ENCODE data around the gene PRKG1. TPM values are rescaled to one million over a fixed set of nuclear protein-coding genes. Genes with fewer than 3 reads are reported as not detected.
A peak's percentile ranks its signal among the peaks of the same experiment; 100 is the strongest.
"Not testable (repeated sequence)": the region's sequence is repeated elsewhere in the genome, so short reads cannot be mapped to it uniquely, and the experiment has no call there.

PRKG1 gene
- polyA plus RNA-seq, 3 donors = 11.9 to 16.4 (median 13.7) TPM

DNA sequence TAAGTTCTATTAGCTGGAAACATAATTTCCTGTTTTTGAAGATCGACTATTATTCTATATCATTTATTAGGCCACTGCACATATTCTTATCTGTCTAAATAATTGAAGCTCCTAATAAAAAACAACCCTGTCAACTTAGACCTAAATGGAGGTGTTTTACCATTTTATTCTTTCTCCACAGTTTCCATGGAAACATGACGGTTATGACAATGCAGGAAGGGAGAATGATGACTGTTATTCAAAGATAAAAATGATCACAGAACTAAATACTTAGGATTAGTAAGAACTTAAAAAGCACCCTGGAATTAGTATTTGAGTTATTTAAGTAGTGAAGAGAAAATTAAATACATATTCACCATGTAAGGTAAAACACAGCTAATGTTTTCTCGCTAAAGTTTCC lies 1119.9 kb downstream of the PRKG1 start:
- DNase-seq (ENCODE audit: extremely low read depth in 1 of 11, low read depth in 9 of 11, low spot score in 4 of 11) = no peak

DNA sequence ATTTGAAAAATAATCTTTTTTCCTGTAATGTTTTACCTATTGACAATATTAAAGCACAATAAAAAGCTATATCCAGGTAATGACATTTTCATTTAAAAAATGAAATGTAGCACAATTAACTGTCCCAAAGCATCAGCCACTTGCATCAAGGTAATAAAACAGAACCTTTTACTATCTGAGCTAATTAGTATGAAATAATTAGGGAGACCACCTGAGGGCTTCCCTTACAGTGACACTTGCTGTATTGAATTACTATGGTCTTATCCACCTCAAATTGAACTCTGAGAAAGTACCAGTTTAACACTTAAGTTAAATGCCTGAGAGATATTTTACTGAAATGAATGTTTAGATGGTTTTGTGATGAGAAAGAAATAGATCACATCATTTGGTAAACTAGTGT lies 1120.4 kb downstream of the PRKG1 start:
- no peak for DNase-seq (ENCODE audit: extremely low read depth in 1 of 11, low read depth in 9 of 11, low spot score in 4 of 11)

DNA sequence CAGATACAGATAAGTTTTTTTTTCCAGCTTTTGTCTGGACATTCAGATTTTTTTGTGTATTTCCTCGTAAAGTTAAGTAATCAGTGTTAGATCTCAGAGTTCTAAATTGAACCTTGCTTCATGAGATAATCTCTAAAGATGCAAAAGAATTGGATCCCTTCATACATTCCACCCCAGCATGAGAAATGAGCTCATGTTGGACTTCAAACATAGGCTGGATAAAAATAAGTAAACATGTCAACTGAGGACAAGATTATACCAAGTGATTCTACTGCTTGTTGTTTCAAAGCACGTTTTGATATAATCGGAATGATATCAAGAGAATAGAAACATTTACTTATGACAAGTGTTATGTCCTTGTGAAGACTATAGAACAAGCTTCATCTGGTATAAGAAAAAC lies 1122.8 kb downstream of the PRKG1 start:
- no peak for DNase-seq (ENCODE audit: extremely low read depth in 1 of 11, low read depth in 9 of 11, low spot score in 4 of 11)

DNA sequence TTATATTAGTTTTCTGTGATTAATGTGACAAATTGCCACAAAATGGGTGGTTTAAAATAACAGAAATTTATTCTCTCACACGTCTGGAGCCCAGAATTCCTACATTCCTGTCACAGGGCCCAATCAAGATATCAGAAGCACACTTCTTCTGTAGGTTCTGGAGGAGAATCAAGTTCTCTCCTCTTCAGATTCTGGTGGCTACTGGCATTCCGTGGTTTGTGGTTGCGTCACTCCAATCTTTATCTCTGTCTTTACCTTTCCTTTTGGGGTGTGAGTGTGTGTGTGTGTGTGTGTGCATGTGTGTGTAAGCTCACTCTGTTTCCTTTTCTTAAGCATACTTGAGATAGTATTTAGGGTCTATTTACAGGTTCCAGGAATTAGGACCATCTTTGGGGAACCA lies 1124.3 kb downstream of the PRKG1 start:
- no peak for DNase-seq (ENCODE audit: extremely low read depth in 1 of 11, low read depth in 9 of 11, low spot score in 4 of 11)

DNA sequence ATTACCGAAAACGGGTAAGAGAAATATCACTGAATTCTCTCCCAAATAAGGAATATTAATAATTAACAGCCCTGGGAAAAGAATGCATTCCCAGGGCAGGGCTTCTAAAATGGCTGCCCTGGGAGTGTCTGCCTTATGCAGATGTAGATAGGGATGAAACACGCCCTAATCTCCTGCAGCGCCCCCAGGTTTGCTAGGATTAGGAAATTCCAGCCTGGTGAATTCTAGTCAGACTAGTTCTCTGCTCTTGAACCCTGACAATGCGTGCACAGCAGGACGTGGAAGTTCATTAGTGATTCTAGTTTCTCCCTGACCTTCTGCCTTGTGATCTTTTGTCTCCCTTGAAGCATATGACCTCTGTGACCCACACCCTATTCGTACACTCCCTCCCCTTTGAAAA lies 1130.6 kb downstream of the PRKG1 start:
- not testable (repeated sequence) for DNase-seq (ENCODE audit: extremely low read depth in 1 of 11, low read depth in 9 of 11, low spot score in 4 of 11)

DNA sequence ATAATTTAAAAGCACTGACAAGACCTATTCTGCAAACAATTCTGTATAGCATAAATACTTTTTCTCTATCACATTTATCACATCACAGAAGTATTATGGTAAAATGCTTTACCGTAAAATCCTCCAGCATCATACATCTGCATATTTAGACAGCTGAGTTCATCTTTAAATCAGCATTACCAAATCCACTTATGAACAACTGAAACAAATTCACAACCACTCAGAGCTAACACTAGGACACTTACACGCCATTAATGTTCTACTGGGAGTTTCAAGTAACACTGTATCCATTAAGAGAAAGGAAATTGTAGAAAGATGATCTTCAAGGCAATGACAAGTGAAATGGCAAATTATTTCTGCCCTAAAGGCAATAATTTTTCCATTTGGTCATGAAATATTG lies 1134.1 kb downstream of the PRKG1 start:
- no peak for DNase-seq (ENCODE audit: extremely low read depth in 1 of 11, low read depth in 9 of 11, low spot score in 4 of 11)

DNA sequence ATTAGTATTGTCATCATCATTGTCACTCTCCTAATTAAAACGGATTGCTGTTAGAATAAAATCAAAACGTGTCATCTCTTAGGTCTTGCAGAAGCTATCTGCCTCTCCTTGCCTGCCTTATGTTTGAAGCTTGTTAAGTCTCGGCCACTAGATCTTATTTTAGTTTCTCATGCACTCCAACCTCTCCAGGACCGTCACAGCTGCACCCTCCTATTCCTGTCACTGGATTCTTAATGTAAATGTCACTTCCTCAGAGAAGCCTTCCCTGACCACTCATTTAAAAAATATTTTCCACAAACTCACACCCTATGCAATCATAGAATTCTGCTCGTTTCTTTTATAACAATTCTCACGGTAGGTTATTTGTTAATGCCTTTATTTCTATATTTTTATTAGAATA lies 1135.9 kb downstream of the PRKG1 start:
- DNase-seq (ENCODE audit: extremely low read depth in 1 of 11, low read depth in 9 of 11, low spot score in 4 of 11) = no peak

DNA sequence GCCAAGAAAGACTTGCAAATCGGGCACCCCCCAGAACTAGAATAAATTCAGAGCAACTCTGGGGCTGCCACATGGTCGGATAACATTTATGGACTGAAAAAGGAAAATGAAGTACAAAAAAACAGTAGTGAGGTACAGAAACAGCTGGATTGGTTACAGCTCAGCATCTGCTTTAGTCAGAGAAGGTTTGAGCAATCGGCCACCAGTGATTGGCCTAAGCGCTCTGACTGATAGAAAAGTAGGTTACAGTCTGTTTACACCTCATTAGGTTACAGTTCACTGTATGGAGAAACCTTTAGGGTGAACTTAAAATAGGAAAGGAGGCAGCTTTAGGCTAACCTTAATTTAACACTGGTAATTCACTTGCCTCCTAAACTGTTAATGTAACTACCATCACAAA lies 1137.8 kb downstream of the PRKG1 start:
- no peak for DNase-seq (ENCODE audit: extremely low read depth in 1 of 11, low read depth in 9 of 11, low spot score in 4 of 11)

DNA sequence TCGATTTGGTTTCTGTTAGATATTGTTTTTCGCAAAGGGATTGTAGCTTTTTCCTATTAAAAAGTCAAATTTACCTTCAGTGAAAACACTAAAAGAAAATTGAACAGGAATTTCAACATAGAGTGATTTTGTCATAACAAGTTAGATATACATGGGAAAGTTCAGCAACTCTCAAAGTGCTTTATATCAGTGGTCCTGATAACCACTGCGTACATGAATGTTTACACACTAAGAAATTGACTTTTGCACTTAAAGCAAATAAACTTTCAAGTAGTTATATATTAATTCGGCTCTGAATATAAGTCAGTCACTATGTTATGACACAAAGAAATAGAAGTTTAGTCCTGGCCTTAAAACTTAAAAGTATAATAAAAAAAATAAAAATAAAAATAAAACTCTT lies 1138.5 kb downstream of the PRKG1 start:
- no peak for DNase-seq (ENCODE audit: extremely low read depth in 1 of 11, low read depth in 9 of 11, low spot score in 4 of 11)

DNA sequence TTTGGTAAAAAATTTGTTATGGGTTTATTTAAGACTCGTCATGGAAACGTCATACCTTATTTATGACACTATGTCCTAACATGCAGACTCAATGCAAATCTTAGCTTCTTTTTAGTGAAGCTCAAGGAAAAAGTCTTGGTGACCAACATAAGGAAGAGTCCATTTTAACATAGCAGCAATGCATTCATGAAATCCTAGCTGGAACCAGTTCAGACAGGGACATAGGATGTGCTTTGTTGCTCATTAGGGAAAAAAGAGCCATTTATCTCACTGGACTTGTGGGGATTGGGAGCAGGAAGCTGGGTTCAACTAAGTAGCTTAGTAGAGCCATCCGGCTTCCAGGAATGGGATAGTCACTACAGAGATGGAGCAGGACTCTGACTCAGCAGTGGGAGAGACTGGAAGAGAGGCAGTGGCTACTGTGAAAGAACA lies 1139.0 kb downstream of the PRKG1 start:
- DNase-seq (ENCODE audit: extremely low read depth in 1 of 11, low read depth in 9 of 11, low spot score in 4 of 11) = no peak

DNA sequence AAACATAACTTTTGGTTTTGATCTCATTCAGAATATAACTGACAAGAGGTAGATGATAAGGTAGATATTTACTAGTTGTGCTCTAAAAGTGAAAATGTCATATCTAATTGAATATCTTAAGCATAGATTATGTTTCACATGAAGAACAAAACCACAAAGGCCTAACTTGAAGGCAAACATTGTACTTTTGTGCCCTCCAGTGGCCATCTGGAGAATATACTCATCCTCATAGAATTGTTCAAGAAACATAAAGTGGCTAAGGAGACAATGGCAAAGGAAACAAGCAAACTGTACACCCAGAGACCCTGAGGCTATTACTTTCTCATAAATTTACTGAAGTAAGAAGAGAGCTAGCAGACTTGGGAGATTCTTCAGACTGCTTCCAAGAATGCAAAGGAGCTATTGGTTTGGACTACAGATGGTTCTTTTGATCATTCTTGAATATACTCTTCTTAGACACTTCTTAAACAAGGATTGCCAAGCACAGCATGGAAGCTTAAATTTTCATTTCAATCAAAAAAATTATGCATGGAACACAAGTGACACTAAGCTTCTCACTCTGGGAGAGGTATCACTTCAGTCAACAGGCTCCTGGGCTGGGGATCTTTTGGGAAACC lies 1141.6 kb downstream of the PRKG1 start:
- peak; percentile 42 to 82 (median 68) for DNase-seq (ENCODE audit: extremely low read depth in 1 of 11, low read depth in 9 of 11, low spot score in 4 of 11)

DNA sequence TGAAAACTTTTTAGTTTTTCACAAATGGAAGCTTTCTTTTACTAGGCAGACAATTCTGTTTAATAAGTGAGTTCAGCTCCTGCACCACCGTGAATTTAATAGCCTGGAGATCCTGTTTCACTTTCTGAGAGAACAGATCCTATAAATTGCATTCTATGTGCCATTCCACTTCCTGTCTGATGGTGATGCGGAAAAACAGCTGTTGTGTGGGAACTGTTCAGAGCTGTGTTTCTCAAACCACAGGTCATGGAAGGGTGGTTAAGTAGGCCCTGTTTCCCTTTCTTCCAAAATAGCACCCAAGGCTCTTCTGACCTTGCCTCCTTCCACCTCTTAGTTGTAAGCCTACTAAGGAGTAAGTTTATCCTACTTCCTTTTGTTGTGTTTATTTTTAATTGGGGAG lies 1142.6 kb downstream of the PRKG1 start:
- peak in 10 of 11 donors; percentile 45 to 81 (median 60) for DNase-seq (ENCODE audit: extremely low read depth in 1 of 11, low read depth in 9 of 11, low spot score in 4 of 11)

DNA sequence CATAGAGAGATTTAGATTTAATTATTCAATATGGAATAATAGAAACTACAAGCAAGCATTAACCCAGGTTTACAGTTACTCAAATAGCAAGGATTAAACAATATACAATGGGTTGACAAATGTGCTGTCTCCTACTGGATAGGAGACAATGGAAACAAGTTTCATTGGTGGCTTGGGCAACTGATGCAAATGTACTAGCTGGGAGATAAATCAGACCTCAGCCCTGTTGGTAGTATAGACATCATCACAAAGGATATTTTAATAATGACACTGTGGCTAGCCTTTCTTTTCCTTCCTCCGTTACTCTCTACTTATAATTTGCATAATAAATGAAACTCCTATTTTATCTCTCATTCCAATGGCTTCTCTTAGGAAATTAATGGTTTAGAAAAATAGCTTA lies 1143.2 kb downstream of the PRKG1 start:
- no peak for DNase-seq (ENCODE audit: extremely low read depth in 1 of 11, low read depth in 9 of 11, low spot score in 4 of 11)

DNA sequence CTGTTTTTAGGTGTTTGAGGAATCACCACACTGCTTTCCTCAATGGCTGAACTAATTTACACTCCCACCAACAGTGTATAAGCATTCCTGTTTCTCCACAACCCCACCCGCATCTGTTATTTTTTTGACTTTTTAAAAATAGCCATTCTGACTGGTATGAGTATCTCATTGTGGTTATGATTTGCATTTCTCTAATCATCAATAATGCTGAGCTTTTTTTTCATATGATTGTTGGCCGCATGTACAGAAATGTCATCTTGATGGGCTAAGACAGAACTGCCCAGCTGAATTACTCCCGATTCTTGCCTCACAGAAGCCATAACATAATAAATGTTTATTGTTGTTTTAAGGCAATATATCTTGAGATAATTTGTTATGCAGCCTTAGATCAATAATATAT lies 1146.7 kb downstream of the PRKG1 start:
- no peak for DNase-seq (ENCODE audit: extremely low read depth in 1 of 11, low read depth in 9 of 11, low spot score in 4 of 11)

DNA sequence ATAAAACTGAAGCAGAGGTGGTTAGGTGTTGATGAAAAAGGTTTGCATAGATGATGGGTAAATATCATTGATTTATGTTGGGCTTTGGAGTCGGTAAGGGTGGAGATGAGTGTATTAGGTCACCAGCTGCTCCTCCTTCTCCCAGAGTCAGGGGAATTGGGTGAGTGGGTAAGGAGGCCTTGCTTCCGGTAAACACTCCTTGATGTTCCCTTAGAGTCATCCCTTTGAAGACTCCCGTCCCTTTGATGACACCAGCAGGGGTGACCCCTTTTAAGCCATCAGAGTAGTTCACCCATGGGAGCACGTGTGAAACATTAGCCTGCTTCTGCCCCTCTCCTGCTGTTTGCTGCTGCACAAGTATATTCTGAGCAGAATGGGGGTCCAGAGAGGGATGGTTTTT lies 1147.6 kb downstream of the PRKG1 start:
- no peak for DNase-seq (ENCODE audit: extremely low read depth in 1 of 11, low read depth in 9 of 11, low spot score in 4 of 11)

DNA sequence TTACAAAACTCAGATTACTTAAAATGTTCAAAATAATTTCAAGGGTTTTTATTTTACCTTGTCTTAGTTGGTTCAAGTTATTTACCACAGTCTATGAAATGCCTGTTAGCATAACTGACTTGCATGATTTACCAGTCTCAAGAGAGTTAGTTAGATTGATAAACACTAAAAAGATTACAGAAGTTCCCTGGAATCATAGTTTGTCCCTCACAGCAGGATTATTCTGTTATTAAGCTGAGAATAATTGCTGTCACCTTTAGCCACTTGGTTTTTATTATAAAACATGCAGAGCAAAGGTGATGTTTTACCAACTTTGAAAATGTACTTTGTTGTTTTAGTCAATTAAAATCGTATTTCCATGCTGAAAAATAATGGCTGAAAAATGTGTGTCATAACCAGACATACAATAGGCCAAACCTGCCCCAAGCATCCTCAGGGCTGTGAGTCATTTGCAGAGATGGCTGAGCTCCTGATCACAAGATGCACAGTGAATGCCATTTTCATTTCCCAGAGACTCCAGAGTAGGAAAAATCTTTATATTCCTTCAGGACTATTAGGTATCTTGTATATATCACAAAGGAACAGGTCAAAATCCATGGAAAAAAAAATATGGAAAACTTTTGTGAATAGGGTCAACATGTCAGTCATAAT lies 1152.0 kb downstream of the PRKG1 start:
- no peak for DNase-seq (ENCODE audit: extremely low read depth in 1 of 11, low read depth in 9 of 11, low spot score in 4 of 11)

DNA sequence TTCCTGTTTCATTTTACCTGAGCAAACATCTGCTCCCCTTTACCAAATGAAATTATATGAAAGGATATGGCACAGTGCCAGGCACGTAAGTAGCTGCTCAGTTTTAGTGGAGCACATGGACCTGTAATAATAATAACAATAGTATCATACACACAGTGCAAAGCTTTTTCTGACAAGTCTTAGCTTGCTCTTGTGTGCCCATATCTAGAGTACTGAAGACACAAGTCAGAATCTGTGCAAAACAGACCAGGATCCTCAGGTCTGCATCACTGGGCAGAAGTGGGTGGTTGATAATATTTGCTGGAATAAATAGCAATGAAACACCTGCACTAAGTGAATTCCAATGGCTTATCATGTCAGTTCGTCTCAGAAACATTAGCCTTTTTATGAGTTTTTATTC lies 1154.3 kb downstream of the PRKG1 start:
- no peak for DNase-seq (ENCODE audit: extremely low read depth in 1 of 11, low read depth in 9 of 11, low spot score in 4 of 11)

DNA sequence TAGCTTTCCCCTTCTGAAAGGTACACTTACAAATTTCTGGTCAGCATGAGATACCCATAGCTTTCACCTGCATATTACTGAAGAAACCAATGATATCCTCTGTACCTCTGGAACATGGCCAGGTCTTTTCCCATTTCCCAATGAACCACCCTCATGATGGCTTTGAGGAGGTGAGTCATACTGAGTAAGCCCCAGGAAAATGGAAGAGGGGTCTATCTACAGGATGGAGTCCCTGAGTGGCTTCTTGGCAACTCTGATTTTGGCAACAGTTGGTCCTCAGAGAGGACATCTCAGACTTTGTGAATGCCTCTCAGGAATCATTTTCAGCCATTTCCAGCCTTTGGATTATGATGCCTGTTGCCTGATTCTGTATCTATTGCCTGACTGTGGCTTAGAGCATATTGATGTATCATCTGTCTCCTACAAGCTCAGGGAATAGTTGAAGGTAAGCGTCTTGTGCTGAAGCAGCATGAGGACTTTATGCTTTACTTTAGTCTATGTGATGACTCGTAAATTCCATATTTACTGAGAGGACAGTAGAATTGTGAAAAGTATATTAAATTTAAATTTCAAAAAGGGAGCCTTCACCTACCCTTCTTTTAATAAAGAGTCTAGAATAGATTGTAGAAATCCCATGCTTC lies 1155.1 kb downstream of the PRKG1 start:
- DNase-seq (ENCODE audit: extremely low read depth in 1 of 11, low read depth in 9 of 11, low spot score in 4 of 11) = no peak

DNA sequence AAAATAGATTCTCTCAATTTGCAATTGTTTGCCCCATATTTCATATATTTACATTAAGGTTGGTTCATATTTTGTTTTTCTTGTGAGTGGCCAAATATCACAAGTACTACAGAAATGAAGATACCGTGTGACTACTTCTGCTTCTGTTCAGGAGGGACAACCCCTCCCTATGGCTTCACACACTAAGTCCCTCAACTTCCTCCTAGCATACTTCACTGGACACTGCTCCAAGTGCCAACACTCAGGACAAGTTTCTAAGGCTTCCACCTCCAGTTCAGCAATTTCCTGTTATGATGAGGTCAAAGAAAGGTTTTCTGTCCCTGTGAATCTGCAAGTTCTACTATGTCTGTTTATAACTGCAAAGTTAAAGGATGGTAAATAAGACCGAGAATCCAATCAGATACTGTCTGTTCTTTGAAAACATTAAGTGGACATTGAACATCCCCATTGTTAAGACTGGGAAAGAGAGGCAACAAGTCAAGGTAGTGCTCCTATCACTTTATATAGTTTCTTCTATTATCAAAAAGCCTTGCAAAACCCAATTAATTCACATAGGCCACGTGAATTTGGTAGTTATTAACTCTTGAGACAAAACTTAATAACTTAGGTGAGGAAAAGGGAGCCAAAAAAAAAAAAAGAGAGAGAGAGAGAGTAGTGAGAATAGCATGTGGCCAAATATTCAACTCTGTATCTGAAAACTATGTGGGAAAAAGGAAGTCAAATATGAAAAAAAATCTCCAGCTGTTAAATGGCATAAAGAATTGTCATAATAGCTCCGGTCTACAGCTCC lies 1158.5 kb downstream of the PRKG1 start:
- no peak for DNase-seq (ENCODE audit: extremely low read depth in 1 of 11, low read depth in 9 of 11, low spot score in 4 of 11)

Data from renal cortex interstitium (tissue), 11 donors.